HG02610 (cell line): ENCODE measurements around the gene TASP1.
"Not testable (repeated sequence)": the region's sequence is repeated elsewhere in the genome, so short reads cannot be mapped to it uniquely, and the experiment has no call there.

Experiments
- ATAC-seq: cut with Tn5 transposase; IDR thresholded peaks from one replicate; pipeline ENCODE4 v1.9.1; 2021; ENCODE audit warnings: mild to moderate bottlenecking, moderate library complexity; ENCODE audit not compliant: unreplicated experiment

The TASP1 gene

GRCh38 chr20:13403453-13403852, 235.3 kb downstream of the TASP1 start:
- ATAC-seq, result no peak

- no peak for ATAC-seq
Measured at GRCh38 chr20:13402986-13403385, 235.7 kb downstream of the TASP1 start.

GRCh38 chr20:13402171-13402760, 236.5 kb downstream of the TASP1 start:
- no peak for ATAC-seq

GRCh38 chr20:13401596-13401995, 237.1 kb downstream of the TASP1 start:
- no peak for ATAC-seq

- ATAC-seq, result no peak
Measured at GRCh38 chr20:13400453-13400852, 238.3 kb downstream of the TASP1 start.

GRCh38 chr20:13397300-13397724, 241.4 kb downstream of the TASP1 start:
- ATAC-seq, result no peak

- ATAC-seq, result no peak
Measured at GRCh38 chr20:13396826-13397225, 241.9 kb downstream of the TASP1 start.

- no peak for ATAC-seq
Measured at GRCh38 chr20:13396022-13396421, 242.7 kb downstream of the TASP1 start.

- no peak for ATAC-seq
Measured at GRCh38 chr20:13395232-13395631, 243.5 kb downstream of the TASP1 start.

GRCh38 chr20:13392391-13392790, 246.3 kb downstream of the TASP1 start:
- no peak for ATAC-seq

- ATAC-seq, result no peak
Measured at GRCh38 chr20:13389115-13389514, 249.6 kb downstream of the TASP1 start.

- no peak for ATAC-seq
Measured at GRCh38 chr20:13384132-13384531, 254.6 kb downstream of the TASP1 start.

- ATAC-seq, result no peak
Measured at GRCh38 chr20:13382786-13383185, 255.9 kb downstream of the TASP1 start.

- ATAC-seq, result not testable (repeated sequence)
Measured at GRCh38 chr20:13380497-13381229, 258.1 kb downstream of the TASP1 start.

- no peak for ATAC-seq
Measured at GRCh38 chr20:13373400-13373799, 265.3 kb downstream of the TASP1 start.

- no peak for ATAC-seq
Measured at GRCh38 chr20:13364278-13365170, 274.2 kb downstream of the TASP1 start.

GRCh38 chr20:13363473-13363872, 275.3 kb downstream of the TASP1 start:
- ATAC-seq, result peak; percentile 59

- not testable (repeated sequence) for ATAC-seq
Measured at GRCh38 chr20:13362165-13362564, 276.6 kb downstream of the TASP1 start.

GRCh38 chr20:13358936-13359335, 279.8 kb downstream of the TASP1 start:
- ATAC-seq, result not testable (repeated sequence)

- not testable (repeated sequence) for ATAC-seq
Measured at GRCh38 chr20:13357782-13358181, 280.9 kb downstream of the TASP1 start.

GRCh38 chr20:13356591-13356990, 282.1 kb downstream of the TASP1 start:
- no peak for ATAC-seq
